Activated T-helper 17 cell treated with anti-CD3 and anti-CD28 coated beads, Interleukin-2, amount 50 U/mL, for 72 hours (primary cell): ENCODE results near the gene SLTM. TPM values are rescaled to one million over a fixed set of nuclear protein-coding genes. Genes with fewer than 3 reads are reported as not detected.

ENCODE experiments used
- ATAC-seq: fragments of 150-1000 bp; cut with Tn5 transposase; replicated peaks from 2 replicates; pipeline ENCODE4 v1.10.0; 2021; ENCODE audit warnings: mild to moderate bottlenecking, moderate library complexity
- H3K27ac Mint-ChIP-seq: one replicate; pipeline ENCODE4 v1.8.0; 2022; ENCODE audit warnings: mixed read lengths
- H3K27me3 Mint-ChIP-seq: one replicate; pipeline ENCODE4 v1.8.0; 2022; ENCODE audit warnings: mixed read lengths
- H3K36me3 Mint-ChIP-seq: one replicate; pipeline ENCODE4 v1.8.0; 2022; ENCODE audit warnings: low read depth, mild to moderate bottlenecking, mixed read lengths
- H3K4me1 Mint-ChIP-seq: one replicate; pipeline ENCODE4 v1.8.0; 2022; ENCODE audit warnings: mixed read lengths
- H3K4me3 Mint-ChIP-seq: one replicate; pipeline ENCODE4 v1.8.0; 2022; ENCODE audit warnings: mild to moderate bottlenecking, mixed read lengths
- H3K9me3 Mint-ChIP-seq: one replicate; pipeline ENCODE4 v1.8.0; 2022; ENCODE audit warnings: mixed read lengths
- total RNA-seq, 2 donors: library from RNA; stranded (reverse); gene quantifications; one replicate each; pipeline ENCODE4 v1.2.3, GENCODE V29; 2022

Gene SLTM
- 10 to 100 TPM; 62.8 to 94.6 TPM for total RNA-seq

DNA sequence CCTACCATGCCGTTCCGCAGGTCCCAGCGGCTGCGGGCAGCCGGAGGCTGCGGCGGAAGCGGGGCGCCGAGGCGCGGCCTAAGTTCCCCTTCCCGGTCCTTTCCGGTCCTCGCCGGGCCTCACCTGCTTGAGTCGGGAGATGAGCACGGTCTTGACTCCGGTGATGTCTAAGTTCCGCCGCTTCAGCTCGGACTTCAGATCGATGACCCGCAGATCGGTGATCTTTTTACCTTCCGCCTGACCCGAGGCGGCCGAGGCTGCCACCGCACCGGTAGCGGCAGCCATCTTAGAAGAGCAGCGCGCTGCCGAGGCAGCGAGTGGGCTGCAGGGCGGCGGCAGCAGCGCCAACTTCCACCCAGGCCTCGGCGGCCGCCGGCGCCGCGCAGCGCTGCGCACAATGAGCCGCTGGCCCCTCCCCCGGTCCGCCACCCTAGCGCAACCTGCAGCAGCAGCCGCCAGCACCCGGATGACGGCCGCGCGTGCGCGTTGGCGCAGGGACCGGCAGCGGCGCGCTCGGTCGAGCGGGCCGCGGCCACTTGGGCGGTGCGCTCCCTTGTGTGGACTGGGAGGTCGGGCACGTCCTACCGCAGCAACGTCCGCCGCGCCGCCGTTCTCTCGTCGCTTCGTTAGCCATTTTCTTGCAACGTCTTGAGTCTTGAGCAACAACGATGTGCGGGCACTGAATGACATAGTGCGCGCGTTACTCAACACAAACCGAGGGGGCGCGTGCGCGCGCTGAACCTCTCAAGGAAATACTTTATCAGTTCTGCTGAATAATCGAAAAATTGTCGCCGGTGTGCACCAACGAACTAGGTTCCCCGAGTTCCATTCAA lies at the start of gene SLTM:
TSS of gene SLTM (minus strand) at position 399 of the 833 bp plus-strand sequence. CDS start at position 285, 114 bp downstream.
- H3K27me3 Mint-ChIP-seq = no peaks in the 10 kb centered on the region
- H3K36me3 Mint-ChIP-seq = peaks cover 41% of the 10 kb centered on the region
- ATAC-seq = peak; percentile 96
- H3K4me1 Mint-ChIP-seq = peaks cover 5% of the 10 kb centered on the region
- peak within 1 kb of the TSS; percentile 97 for H3K27ac Mint-ChIP-seq
- peak within 1 kb of the TSS; percentile 93 for H3K4me3 Mint-ChIP-seq
- H3K9me3 Mint-ChIP-seq = no peaks in the 10 kb centered on the region

DNA sequence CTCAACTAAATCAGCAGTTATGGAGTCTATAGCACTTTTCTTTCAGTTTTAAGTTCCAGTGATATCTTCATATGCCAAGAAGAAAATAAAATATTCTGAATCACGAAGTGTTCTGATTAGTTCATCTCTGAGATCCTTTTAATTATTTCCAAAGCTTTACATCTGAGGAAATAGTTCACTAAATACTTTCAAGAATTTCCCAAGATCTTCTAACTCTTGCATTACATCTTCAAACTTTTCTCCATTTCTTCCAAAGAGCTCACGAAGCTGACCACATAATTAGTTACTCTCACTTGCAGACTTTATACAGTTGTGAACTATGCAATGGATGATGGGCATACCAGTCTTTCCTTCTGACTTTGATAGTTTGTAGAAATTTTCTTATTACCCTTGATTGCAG lies 49.8 kb upstream of the SLTM start:
- Mint-ChIP-seq H3K27ac (no peak overlapping the region), H3K27me3 (no peaks in the 10 kb centered on the region), H3K4me1 (peaks cover 7% of the 10 kb centered on the region), H3K36me3 (peaks cover 4% of the 10 kb centered on the region), H3K4me3 (no peak overlapping the region), H3K9me3 (no peaks in the 10 kb centered on the region)
- ATAC-seq = no peak

DNA sequence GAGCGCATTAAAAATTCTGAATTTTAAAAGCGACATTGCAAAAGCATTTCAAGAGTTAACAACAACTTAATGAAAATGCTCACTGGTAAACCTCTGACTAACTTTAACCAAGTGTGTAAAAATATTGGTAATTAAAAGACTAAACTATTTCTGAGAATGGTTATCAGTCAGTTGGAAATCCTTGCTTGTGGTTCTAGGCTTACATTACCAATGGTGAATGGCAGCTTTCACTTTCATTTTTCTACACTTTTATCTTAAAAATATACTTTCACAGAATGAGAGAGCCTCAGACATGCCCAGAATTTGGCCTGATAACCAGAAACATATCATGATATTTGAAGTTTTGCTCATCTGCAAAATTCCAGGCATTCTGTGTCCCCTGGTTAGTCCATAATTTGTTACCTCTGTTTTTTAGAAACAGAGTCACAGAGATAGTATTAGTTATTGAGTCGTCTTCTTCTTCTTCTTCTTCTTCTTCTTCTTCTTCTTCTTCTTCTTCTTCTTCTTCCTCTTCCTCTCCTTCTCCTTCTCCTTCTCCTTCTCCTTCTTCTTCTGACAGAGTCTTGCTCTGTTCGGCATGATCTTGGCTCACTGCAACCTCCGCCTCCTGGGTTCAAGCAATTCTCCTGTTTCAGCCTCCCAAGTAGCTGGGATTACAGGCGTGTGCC lies 48.5 kb upstream of the SLTM start:
- H3K27ac Mint-ChIP-seq = no peak overlapping the region
- no peaks in the 10 kb centered on the region for H3K9me3 Mint-ChIP-seq
- peaks cover 5% of the 10 kb centered on the region for H3K4me1 Mint-ChIP-seq
- ATAC-seq = peak; percentile 30
- no peaks in the 10 kb centered on the region for H3K27me3 Mint-ChIP-seq
- peak overlapping the region; percentile 48 for H3K4me3 Mint-ChIP-seq
- no peaks in the 10 kb centered on the region for H3K36me3 Mint-ChIP-seq

GRCh38 chr15:58980351-58980939 lies 47.0 kb upstream of the SLTM start:
- ATAC-seq = no peak
- Mint-ChIP-seq H3K9me3 (no peaks in the 10 kb centered on the region), H3K4me3 (no peak overlapping the region), H3K4me1 (peaks cover 5% of the 10 kb centered on the region), H3K36me3 (no peaks in the 10 kb centered on the region), H3K27ac (no peak overlapping the region), H3K27me3 (no peaks in the 10 kb centered on the region)

- no peak overlapping the region for H3K4me3 Mint-ChIP-seq
- H3K9me3 Mint-ChIP-seq = no peaks in the 10 kb centered on the region
- no peak overlapping the region for H3K27ac Mint-ChIP-seq
- no peak for ATAC-seq
- H3K4me1 Mint-ChIP-seq = peaks cover 10% of the 10 kb centered on the region
- H3K36me3 Mint-ChIP-seq = no peaks in the 10 kb centered on the region
- H3K27me3 Mint-ChIP-seq = no peaks in the 10 kb centered on the region
These were observed 44.4 kb upstream of the SLTM start for GRCh38 chr15:58977887-58978286.

DNA sequence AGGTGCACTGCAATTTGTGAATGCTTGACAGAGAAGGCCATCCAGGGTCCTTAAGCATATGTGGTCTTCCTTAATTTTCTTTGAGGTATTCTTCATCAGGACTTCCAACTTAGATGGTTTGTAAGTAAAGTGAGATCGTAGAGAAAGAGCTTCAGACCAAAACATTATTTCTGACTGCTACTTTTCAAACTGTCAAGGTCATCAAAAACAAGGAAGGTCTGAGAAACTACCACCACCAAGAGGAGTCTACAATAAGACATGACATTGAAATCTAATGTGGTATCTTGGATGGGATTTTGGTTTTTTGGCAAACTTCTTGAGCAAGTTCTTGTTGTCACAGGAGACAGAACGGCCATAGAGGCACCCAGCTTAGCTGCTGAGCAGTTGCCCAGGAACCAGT lies 34.0 kb upstream of the SLTM start:
- Mint-ChIP-seq H3K4me1 (peaks cover 7% of the 10 kb centered on the region), H3K36me3 (no peaks in the 10 kb centered on the region), H3K9me3 (no peaks in the 10 kb centered on the region), H3K27me3 (no peaks in the 10 kb centered on the region), H3K27ac (no peak overlapping the region), H3K4me3 (no peak overlapping the region)
- no peak for ATAC-seq

- no peaks in the 10 kb centered on the region for H3K27me3 Mint-ChIP-seq
- no peaks in the 10 kb centered on the region for H3K9me3 Mint-ChIP-seq
- ATAC-seq = peak; percentile 63
- H3K4me1 Mint-ChIP-seq = peaks cover 7% of the 10 kb centered on the region
- H3K36me3 Mint-ChIP-seq = no peaks in the 10 kb centered on the region
- no peak overlapping the region for H3K4me3 Mint-ChIP-seq
- H3K27ac Mint-ChIP-seq = no peak overlapping the region
These were observed 33.2 kb upstream of the SLTM start for GRCh38 chr15:58966698-58967097.

DNA sequence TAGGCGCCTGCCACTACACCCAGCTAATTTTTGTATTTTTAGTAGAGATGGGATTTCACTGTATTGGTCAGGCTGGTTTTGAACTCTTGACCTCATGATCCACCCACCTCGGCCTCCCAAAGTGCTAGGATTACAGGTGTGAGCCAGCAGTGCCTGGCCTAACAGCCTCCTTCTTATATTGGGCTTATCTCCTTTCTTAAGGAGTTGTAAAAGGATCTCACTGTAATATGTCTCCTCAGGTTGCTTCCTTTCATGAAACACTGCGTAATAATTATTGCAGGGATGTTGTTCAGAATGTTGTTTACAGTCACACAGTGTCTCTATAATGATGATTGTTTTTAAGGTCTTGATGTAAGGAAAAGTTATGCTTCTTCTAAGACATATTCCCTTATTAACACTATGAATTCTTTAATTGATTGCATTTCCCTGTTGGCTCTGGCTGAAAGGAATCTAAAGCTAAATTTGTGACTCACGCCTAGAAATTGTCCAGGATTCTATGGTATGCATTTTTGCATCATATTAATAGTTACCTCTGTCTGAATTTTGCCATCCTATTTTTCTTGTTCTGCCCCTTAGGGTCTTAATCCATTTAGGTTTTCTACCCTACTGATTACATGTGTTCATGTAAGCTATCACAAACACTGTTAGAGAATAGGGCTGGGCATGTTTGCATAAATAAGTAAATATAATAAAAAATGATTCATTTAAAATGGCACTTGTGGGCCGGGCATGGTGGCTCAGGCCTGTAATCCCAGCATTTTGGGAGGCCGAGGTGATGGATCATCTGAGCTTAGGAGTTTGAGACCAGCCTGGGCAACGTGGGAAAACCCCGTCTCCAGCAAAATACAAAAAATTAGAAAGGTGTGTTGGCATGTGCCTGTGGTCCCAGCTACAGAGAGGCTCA lies 29.4 kb upstream of the SLTM start:
- no peak overlapping the region for H3K4me3 Mint-ChIP-seq
- no peaks in the 10 kb centered on the region for H3K9me3 Mint-ChIP-seq
- H3K27me3 Mint-ChIP-seq = no peaks in the 10 kb centered on the region
- H3K27ac Mint-ChIP-seq = no peak overlapping the region
- peaks cover 7% of the 10 kb centered on the region for H3K4me1 Mint-ChIP-seq
- no peak for ATAC-seq
- no peaks in the 10 kb centered on the region for H3K36me3 Mint-ChIP-seq

DNA sequence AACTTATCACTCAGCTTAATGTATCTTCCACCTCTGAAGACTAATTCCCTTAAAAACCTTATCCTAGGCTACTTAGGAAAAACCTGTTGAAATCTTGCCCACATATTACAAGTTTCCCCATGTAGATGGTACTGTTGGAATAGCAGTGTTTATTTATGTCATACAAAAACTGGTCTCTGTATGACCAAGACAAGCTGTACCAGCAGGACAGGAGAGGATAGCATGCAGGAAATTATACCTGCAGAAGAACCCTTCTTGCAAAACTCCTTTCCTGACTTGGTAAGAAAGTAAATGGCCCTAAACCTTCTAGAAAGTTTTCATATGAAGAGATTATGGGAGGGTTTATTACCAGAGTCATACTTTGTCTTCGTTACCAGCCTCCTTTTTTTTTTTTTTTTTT lies 28.7 kb upstream of the SLTM start:
- Mint-ChIP-seq H3K4me1 (peaks cover 12% of the 10 kb centered on the region), H3K27me3 (no peaks in the 10 kb centered on the region), H3K36me3 (no peaks in the 10 kb centered on the region), H3K27ac (no peak overlapping the region), H3K4me3 (no peak overlapping the region), H3K9me3 (no peaks in the 10 kb centered on the region)
- no peak for ATAC-seq

DNA sequence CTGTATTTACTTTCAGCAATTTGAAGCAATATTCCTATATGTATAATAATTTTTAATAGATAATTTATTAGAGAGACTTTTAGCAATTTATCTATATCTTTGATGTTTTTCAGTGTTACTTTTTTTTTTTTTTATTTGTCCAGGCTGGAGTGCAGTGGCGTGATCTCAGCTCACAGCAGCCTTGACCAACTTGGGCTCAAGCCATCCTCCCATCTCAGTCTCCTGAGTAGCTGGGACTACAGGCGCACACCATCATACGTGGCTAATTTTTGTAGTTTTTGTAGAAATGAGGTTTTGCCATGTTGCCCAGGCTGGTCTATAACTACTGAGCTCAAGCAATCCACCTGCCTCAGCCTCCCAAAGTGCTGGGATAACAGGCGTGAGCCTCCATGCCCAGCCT lies 25.3 kb upstream of the SLTM start:
- no peaks in the 10 kb centered on the region for H3K36me3 Mint-ChIP-seq
- H3K4me1 Mint-ChIP-seq = peaks cover 5% of the 10 kb centered on the region
- no peak overlapping the region for H3K4me3 Mint-ChIP-seq
- no peaks in the 10 kb centered on the region for H3K27me3 Mint-ChIP-seq
- no peak for ATAC-seq
- no peak overlapping the region for H3K27ac Mint-ChIP-seq
- no peaks in the 10 kb centered on the region for H3K9me3 Mint-ChIP-seq

- ATAC-seq = peak; percentile 81
- Mint-ChIP-seq H3K36me3 (no peaks in the 10 kb centered on the region), H3K27me3 (no peaks in the 10 kb centered on the region), H3K4me3 (no peak overlapping the region), H3K4me1 (peaks cover 8% of the 10 kb centered on the region), H3K27ac (no peak overlapping the region), H3K9me3 (no peaks in the 10 kb centered on the region)
These were observed 23.9 kb upstream of the SLTM start for GRCh38 chr15:58957101-58957973.

DNA sequence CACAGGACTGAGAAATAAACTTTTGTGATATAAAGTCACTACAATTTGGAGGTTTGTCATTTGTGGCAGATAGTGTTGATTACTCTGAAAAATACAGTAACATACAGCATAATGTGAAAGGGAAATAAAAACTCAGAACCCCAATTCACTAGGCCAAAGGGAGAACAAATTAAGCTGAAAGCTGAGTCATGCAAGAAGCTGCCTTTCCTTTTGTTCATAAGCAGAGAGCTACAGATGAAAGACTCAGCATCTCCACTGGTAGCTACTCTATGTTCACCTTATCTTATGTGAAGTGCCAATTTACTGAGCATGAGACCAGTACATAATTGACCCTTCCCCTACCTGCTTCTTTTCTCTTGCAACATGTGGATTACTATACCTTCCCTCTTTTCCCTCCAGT lies 19.3 kb upstream of the SLTM start:
- H3K9me3 Mint-ChIP-seq = no peaks in the 10 kb centered on the region
- no peak for ATAC-seq
- peak overlapping the region; percentile 66 for H3K27ac Mint-ChIP-seq
- no peak overlapping the region for H3K4me3 Mint-ChIP-seq
- H3K36me3 Mint-ChIP-seq = no peaks in the 10 kb centered on the region
- H3K4me1 Mint-ChIP-seq = peaks cover 8% of the 10 kb centered on the region
- H3K27me3 Mint-ChIP-seq = no peaks in the 10 kb centered on the region

- H3K36me3 Mint-ChIP-seq = no peaks in the 10 kb centered on the region
- H3K27ac Mint-ChIP-seq = no peak overlapping the region
- no peaks in the 10 kb centered on the region for H3K9me3 Mint-ChIP-seq
- no peak overlapping the region for H3K4me3 Mint-ChIP-seq
- ATAC-seq = no peak
- H3K27me3 Mint-ChIP-seq = no peaks in the 10 kb centered on the region
- peaks cover 3% of the 10 kb centered on the region for H3K4me1 Mint-ChIP-seq
These were observed 18.0 kb upstream of the SLTM start for GRCh38 chr15:58951388-58952007.
